ENCODE measurements around the gene PPARD.
"Not testable (repeated sequence)": the region's sequence is repeated elsewhere in the genome, so short reads cannot be mapped to it uniquely, and the experiment has no call there.

GRCh38 chr6:35332074-35332887 is 10.1 kb upstream of the PPARD start:
- 0 out of 2 replicates have a peak, but pooled peaks have one; percentile 19 for TF ChIP-seq CTCF (conservative IDR thresholded peaks at IDR 0.05; ENCODE audit: low read depth, low read length)
- not testable (repeated sequence) for TF ChIP-seq EZH2 (IDR thresholded peaks at IDR 0.05; ENCODE audit: borderline replicate concordance, low read depth, low read length, poor library complexity, severe bottlenecking)

Measured in A673 (cell line).